ENCODE measurements around the gene EPB41L4A. TPM values are rescaled to one million over a fixed set of nuclear protein-coding genes. Genes with fewer than 3 reads are reported as not detected.
"Not testable (repeated sequence)": the region's sequence is repeated elsewhere in the genome, so short reads cannot be mapped to it uniquely, and the experiment has no call there.

Gene EPB41L4A
- 9.7 TPM for total RNA-seq

GRCh38 chr5:112419164-112419985 is at the start of gene EPB41L4A:
Gene EPB41L4A, minus strand, starts transcription at chr5:112419277. Its CDS starts 238 bp downstream, at chr5:112419039.
- peak; percentile 62 for DNase-seq

- DNase-seq, result no peak
Observed at GRCh38 chr5:112467485-112467884, 48.4 kb upstream of the EPB41L4A start.

- DNase-seq, result not testable (repeated sequence)
Observed at GRCh38 chr5:112466261-112466660, 47.2 kb upstream of the EPB41L4A start.

GRCh38 chr5:112447187-112447760 is 28.2 kb upstream of the EPB41L4A start:
- DNase-seq, result not testable (repeated sequence)

GRCh38 chr5:112445626-112446350 is 26.7 kb upstream of the EPB41L4A start:
- DNase-seq, result no peak

GRCh38 chr5:112443932-112444331 is 24.9 kb upstream of the EPB41L4A start:
- not testable (repeated sequence) for DNase-seq

- DNase-seq, result no peak
Observed at GRCh38 chr5:112440031-112440430, 21.0 kb upstream of the EPB41L4A start.

- DNase-seq, result peak; percentile 2
Observed at GRCh38 chr5:112436144-112436543, 17.1 kb upstream of the EPB41L4A start.

- DNase-seq, result no peak
Observed at GRCh38 chr5:112434641-112435040, 15.6 kb upstream of the EPB41L4A start.

GRCh38 chr5:112426202-112426601 is 7.1 kb upstream of the EPB41L4A start:
- not testable (repeated sequence) for DNase-seq

GRCh38 chr5:112419986-112420864 is 1.1 kb upstream of the EPB41L4A start:
- DNase-seq, result peak; percentile 92

- DNase-seq, result no peak
Observed at GRCh38 chr5:112418659-112419163, 366 bp downstream of the EPB41L4A start.

GRCh38 chr5:112417931-112418658 is 982 bp downstream of the EPB41L4A start:
- peak; percentile 32 for DNase-seq

GRCh38 chr5:112415552-112415951 is 3.5 kb downstream of the EPB41L4A start:
- no peak for DNase-seq

- DNase-seq, result no peak
Observed at GRCh38 chr5:112413611-112414010, 5.5 kb downstream of the EPB41L4A start.

- DNase-seq, result peak; percentile 11
Observed at GRCh38 chr5:112412346-112412745, 6.7 kb downstream of the EPB41L4A start.

GRCh38 chr5:112411903-112412302 is 7.2 kb downstream of the EPB41L4A start:
- DNase-seq, result no peak

- no peak for DNase-seq
Observed at GRCh38 chr5:112407666-112408065, 11.4 kb downstream of the EPB41L4A start.

- no peak for DNase-seq
Observed at GRCh38 chr5:112407240-112407639, 11.8 kb downstream of the EPB41L4A start.

- DNase-seq, result no peak
Observed at GRCh38 chr5:112403069-112403468, 16.0 kb downstream of the EPB41L4A start.

GRCh38 chr5:112401924-112402323 is 17.2 kb downstream of the EPB41L4A start:
- no peak for DNase-seq

Data from tongue (tissue), 2 donors.